HEK293T (cell line): ENCODE results near the gene ANXA11.

Source experiments
- ARNT ChIP-seq: fragments of 450-650 bp; IDR thresholded peaks from 2 replicates; pipeline ENCODE4 v1.6.1; 2017; ENCODE audit warnings: mild to moderate bottlenecking
- BHLHE40 ChIP-seq: fragments of 450-650 bp; IDR thresholded peaks from 2 replicates; pipeline ENCODE4 v1.6.1; 2016; ENCODE audit warnings: mild to moderate bottlenecking, moderate library complexity, borderline replicate concordance
- CTBP1 ChIP-seq: fragments of 450-650 bp; IDR thresholded peaks from 2 replicates; pipeline ENCODE4 v1.6.1; 2016; ENCODE audit warnings: borderline replicate concordance
- ELF4 ChIP-seq: fragments of 450-650 bp; IDR thresholded peaks from 2 replicates; pipeline ENCODE4 v1.6.1; 2017; ENCODE audit warnings: antibody characterized with exemption
- NFRKB ChIP-seq: fragments of 450-650 bp; IDR thresholded peaks from 2 replicates; pipeline ENCODE4 v1.6.1; 2016; ENCODE audit warnings: mild to moderate bottlenecking, moderate library complexity
- ZNF384 ChIP-seq: fragments of 450-650 bp; IDR thresholded peaks from 2 replicates; pipeline ENCODE4 v1.6.1; 2016

- no peak for TF ChIP-seq NFRKB
- no peak for TF ChIP-seq ELF4
- no peak for TF ChIP-seq ZNF384
- no peak for TF ChIP-seq ARNT
- no peak for TF ChIP-seq CTBP1
- no peak for TF ChIP-seq BHLHE40
Measured at GRCh38 chr10:80160361-80161320, 44.7 kb downstream of the ANXA11 start.
